Astrocyte (in vitro differentiated cells and primary cell): ENCODE data around the gene FAM209A.

Source experiments
- CTCF ChIP-seq: IDR thresholded peaks from 2 replicates; pipeline ENCODE4 v1.5.1; 2011; ENCODE audit warnings: low read depth, mild to moderate bottlenecking, inconsistent platforms, low read length, moderate library complexity; ENCODE audit not compliant: insufficient read depth
- EZH2 ChIP-seq: IDR thresholded peaks from 2 replicates; pipeline ENCODE4 v1.6.1; 2012; ENCODE audit warnings: mild to moderate bottlenecking, low read length, inconsistent platforms; ENCODE audit not compliant: insufficient read depth

- TF ChIP-seq CTCF (no peak), EZH2 (no peak)
Observed at GRCh38 chr20:56516631-56517030, 7.9 kb upstream of the FAM209A start.
